Mesodermal cell (in vitro differentiated cells): Measurements from ENCODE around the gene TTC29.
"Not testable (repeated sequence)": the region's sequence is repeated elsewhere in the genome, so short reads cannot be mapped to it uniquely, and the experiment has no call there.

Experiments used
- H3K27ac ChIP-seq: 2 replicates; pipeline ENCODE4 v1.7.0; 2013; ENCODE audit warnings: mild to moderate bottlenecking, low read depth, low read length, moderate library complexity; ENCODE audit not compliant: severe bottlenecking
- H3K36me3 ChIP-seq: 2 replicates; pipeline ENCODE4 v1.7.1; 2013; ENCODE audit warnings: mild to moderate bottlenecking, low read length, moderate library complexity; ENCODE audit not compliant: control insufficient read depth, insufficient read depth
- H3K4me1 ChIP-seq: one replicate; pipeline ENCODE4 v1.7.1; 2013; ENCODE audit warnings: mild to moderate bottlenecking, low read length; ENCODE audit not compliant: insufficient read depth, control insufficient read depth, poor library complexity, severe bottlenecking
- H3K4me3 ChIP-seq: 2 replicates; pipeline ENCODE4 v1.7.0; 2013; ENCODE audit warnings: low read length, control low read depth, mild to moderate bottlenecking; ENCODE audit not compliant: insufficient read depth, poor library complexity, severe bottlenecking; ENCODE audit errors: extremely low read depth
- H3K9me3 ChIP-seq: 2 replicates; pipeline ENCODE4 v1.7.1; 2013; ENCODE audit warnings: mild to moderate bottlenecking, low read length, moderate library complexity; ENCODE audit not compliant: control insufficient read depth
- WGBS, 2 experiments: methylation state at CpG; one replicate each; pipeline ENCODE4 v1.1.5; 2013; ENCODE audit warnings: missing lambda C conversion rate in 2 of 2; ENCODE audit not compliant: insufficient coverage in 2 of 2; 5-methylcytosine and 5-hydroxymethylcytosine counted together

The TTC29 gene

DNA sequence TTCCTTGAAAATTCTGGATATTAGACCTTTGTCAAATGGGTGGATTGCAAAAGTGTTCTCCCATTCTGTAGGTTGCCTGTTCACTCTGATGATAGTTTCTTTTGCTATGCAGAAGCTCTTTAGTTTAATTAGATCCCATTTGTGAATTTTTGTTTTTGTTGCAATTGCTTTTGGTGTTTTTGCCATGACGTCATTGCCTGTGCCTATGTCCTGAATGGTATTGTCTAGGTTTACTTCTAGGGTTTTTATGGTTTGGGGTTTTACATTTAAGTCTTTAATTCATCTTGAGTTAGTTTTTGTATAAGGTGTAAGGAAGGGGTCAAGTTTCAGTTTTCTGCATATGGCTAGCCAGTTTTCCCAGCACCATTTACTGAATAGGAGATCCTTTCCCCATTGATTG is 122.7 kb downstream of the TTC29 start:
- H3K27ac ChIP-seq, H3K4me1 ChIP-seq, H3K9me3 ChIP-seq, H3K4me3 ChIP-seq, H3K36me3 ChIP-seq: not testable (repeated sequence)
- 86 to 100% methylated on average over 1 of the region's 1 CpG for WGBS, 2 experiments

DNA sequence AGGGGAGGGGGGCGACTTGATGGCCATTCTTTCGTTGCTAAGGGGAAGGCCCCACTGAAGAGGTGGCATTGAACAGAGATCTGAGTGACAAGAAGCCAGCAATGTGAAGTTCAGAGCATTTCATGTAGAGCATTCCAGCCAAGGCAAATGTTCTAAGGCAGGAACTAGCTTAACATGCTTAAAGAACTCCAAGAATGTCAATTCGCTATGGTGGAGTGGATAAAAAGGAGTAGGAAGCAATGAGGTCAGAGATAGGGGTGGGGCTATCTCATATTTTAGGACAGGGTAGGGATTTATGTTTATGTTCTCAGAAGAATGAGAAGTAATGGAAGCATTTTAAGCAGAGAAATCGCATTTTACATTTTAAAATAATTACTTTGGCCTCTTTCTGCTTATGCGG is 130.9 kb downstream of the TTC29 start:
- no peaks in the 10 kb centered on the region for H3K4me1 ChIP-seq
- H3K4me3 ChIP-seq: no peak overlapping the region
- H3K9me3 ChIP-seq: no peaks in the 10 kb centered on the region
- 70 to 90% methylated on average over 1 to 2 of the region's 5 CpGs for WGBS, 2 experiments
- H3K27ac ChIP-seq: no peak overlapping the region
- no peaks in the 10 kb centered on the region for H3K36me3 ChIP-seq

DNA sequence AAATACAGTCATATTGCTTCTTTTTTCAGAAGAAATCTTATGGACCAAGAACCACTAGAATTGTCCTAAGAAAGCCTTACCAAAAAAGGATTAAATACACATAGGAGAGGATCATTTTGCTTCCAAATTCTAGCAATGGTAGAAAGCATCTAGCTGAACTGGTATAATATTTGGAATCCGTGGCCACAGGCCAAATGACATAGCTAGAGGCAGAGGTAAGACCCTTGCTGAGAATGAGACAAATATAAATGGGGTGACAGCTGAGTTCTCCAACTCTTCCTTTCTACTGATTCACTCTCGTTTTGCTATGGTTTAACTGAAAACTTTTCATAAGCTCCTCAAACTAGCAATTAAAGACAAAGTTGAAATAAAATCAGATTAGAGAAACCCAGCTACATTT is 150.0 kb downstream of the TTC29 start:
- Histone ChIP-seq H3K4me1 (no peaks in the 10 kb centered on the region), H3K9me3 (no peaks in the 10 kb centered on the region), H3K36me3 (no peaks in the 10 kb centered on the region), H3K4me3 (no peak overlapping the region), H3K27ac (no peak overlapping the region)
- WGBS, 2 experiments: 100% methylated on average over 1 of the region's 2 CpGs

DNA sequence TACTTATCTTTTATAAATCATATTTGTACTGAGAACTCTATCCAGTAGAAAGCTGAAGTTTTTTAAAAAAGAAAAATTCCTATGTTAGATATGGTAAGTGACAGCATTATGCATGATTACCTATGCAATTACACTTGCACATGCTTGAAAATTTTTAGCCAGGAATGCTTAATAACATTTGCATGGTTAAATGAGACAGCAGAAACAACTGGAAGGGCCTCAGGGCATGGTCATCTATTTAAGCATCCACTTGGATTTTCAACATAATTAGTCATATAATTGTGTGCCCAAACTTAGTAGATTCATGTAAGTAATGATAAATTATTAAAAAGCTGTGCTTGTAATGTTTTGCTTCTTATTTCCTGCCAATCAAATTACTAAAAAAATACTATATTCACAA is 151.9 kb downstream of the TTC29 start:
- Histone ChIP-seq H3K27ac (no peak overlapping the region), H3K4me1 (no peaks in the 10 kb centered on the region), H3K36me3 (no peaks in the 10 kb centered on the region), H3K4me3 (no peak overlapping the region), H3K9me3 (no peaks in the 10 kb centered on the region)

DNA sequence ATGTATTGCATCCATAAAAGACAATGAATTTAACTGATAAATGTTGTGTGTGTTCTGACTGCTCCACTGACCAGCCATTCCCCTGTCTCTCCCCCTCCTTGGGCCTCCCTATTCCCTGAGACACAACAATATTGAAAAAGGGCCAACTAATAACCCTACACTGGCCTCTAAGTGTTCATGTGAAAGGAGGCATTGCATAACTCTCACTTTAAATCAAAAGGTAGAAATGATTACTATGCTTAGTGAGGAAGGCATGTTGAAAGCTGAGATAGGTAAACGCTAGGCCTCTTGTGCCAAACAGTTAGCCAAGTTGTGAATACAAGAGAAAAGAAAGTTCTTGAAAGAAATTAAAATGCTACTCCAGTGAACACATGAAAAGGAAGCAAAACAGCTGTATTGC is 154.2 kb downstream of the TTC29 start:
- WGBS, 2 experiments: 89 to 100% methylated on average over 1 of the region's 1 CpG

DNA sequence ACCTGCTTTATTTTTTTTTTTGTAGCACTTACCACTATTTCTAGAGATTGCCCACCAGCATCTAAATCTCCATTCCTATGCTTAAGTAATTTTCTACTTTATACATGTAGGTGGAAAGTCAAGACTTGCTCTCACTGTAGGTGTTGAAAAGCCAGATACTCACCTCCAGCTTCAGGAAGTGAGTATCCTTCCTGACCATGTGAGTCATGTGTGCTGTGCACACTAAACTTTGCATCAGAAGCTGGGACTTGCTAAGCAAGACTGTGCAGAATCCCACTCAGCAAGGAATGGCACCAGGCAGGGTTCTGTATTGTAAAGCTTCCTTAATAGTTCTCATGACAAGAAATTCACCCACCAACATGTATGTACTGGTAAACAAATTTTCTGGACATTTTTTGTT is 155.1 kb downstream of the TTC29 start:
- Histone ChIP-seq H3K36me3 (no peaks in the 10 kb centered on the region), H3K9me3 (no peaks in the 10 kb centered on the region), H3K4me3 (no peak overlapping the region), H3K27ac (no peak overlapping the region), H3K4me1 (no peaks in the 10 kb centered on the region)

More for the DNA sequence above, 154.2 kb downstream of the TTC29 start:
- Histone ChIP-seq H3K4me3 (no peak overlapping the region), H3K27ac (no peak overlapping the region), H3K4me1 (no peaks in the 10 kb centered on the region), H3K36me3 (no peaks in the 10 kb centered on the region), H3K9me3 (no peaks in the 10 kb centered on the region)

DNA sequence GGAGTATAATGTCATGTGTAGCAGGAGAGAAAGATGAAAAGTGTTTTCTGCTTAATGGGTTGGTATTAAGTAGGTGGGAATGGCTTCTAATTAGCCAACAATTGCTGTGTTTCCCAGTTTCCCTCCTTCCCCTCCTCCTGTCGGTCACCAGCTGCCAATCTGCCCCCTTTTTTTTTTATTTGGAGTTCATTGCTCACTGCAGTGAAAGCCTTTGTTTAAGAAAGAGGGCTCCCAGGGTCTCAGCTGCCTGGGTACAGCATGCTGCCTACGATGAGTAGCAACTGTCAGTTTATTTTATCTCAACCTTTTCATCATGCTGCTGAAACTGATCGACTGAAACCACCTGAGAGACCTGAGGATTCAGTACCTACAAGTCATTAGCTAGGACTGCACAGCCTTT is 157.9 kb downstream of the TTC29 start:
- Histone ChIP-seq H3K36me3 (no peaks in the 10 kb centered on the region), H3K4me1 (no peaks in the 10 kb centered on the region), H3K27ac (no peak overlapping the region), H3K4me3 (no peak overlapping the region), H3K9me3 (no peaks in the 10 kb centered on the region)
- WGBS, 2 experiments: 39 to 46% methylated on average over 2 to 3 of the region's 3 CpGs

DNA sequence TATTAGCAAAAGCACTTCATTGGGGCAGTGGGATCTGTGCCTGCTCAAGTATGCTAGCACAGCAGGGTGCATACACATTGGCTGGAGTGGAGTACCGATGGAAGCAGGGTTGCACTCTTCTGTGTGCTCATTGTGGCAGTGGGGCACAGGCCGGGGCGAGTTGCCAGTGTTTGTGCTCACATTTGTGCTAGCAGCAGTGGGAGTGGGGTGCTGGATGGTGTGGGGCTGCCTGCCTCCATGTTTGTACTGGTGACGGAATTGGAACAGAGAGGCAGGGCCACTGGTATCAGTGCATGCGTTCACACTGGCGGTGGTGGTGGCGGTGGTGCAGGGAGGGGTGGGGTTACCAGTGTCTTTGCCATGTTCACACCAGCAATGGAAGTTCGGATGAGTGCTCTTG is 169.0 kb downstream of the TTC29 start:
- H3K27ac ChIP-seq: no peak overlapping the region
- no peaks in the 10 kb centered on the region for H3K36me3 ChIP-seq
- no peaks in the 10 kb centered on the region for H3K9me3 ChIP-seq
- WGBS, 2 experiments: 76 to 99% methylated on average over 2 to 8 of the region's 8 CpGs
- no peak overlapping the region for H3K4me3 ChIP-seq
- no peaks in the 10 kb centered on the region for H3K4me1 ChIP-seq

DNA sequence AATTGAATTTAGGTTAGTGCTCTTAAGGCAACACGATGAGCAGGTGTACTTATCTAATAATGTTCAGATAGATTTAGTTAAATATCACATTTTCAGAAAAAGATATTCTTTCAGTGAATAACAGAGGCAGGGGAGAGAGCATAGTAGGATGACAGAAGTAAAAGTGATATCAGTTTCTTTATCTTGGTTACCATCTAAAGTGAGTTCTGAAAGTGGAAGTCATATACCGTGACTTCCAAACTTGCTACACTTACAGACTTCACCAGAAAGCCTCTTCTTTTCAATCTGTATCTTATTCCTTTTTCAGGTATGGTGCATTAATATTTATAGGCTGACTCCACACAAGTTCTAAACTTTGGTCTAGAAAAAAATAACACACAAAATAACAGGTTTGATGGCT is 182.1 kb downstream of the TTC29 start:
- whole genome bisulfite sequencing, 2 experiments: no CpG with 5 or more reads among the region's 2 CpGs

DNA sequence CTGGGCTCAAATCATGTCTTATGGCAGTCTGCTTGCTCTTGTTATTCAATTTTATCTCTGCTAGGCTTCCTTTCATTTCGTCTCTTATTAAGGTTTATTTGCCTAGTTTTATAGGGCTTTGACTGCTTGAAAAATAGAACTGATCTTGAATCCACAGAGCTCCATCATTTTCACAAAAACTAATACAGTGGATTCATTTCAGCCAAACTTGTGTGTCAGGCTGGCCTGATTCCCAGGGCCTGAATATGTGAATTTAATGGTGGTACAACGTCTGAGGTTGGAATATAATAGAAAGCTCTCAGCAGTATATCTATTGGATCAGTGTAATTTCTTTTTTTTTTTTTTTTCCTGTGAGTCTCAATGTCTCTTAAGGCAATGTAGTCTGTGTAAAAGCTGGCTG is 183.6 kb downstream of the TTC29 start:
- Histone ChIP-seq H3K9me3 (no peaks in the 10 kb centered on the region), H3K4me1 (no peaks in the 10 kb centered on the region), H3K27ac (no peak overlapping the region), H3K4me3 (no peak overlapping the region), H3K36me3 (no peaks in the 10 kb centered on the region)
- WGBS, 2 experiments: no CpG with 5 or more reads among the region's 2 CpGs

More for the DNA sequence above, 182.1 kb downstream of the TTC29 start:
- Histone ChIP-seq H3K36me3 (no peaks in the 10 kb centered on the region), H3K4me1 (no peaks in the 10 kb centered on the region), H3K9me3 (no peaks in the 10 kb centered on the region), H3K4me3 (no peak overlapping the region), H3K27ac (no peak overlapping the region)

DNA sequence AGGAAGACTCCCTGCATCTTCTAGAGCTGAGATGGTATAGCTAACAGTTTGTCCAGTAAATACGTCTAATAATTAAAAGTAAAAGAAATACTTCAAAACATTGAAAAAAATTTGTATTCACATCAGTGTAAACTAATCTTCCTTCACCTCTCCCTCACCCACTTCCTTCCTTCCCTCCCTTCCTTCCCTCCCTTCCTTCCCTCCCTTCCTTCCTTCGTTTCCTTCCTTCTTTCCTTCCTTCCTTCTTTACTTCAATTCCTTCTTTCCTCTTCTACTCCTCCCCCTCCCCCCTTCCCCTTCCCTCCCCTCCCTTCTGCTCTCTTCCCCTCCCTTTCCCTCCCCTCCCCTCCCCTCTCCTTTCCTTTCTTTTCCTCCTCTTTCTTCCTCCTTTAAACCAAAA is 203.2 kb downstream of the TTC29 start:
- Histone ChIP-seq H3K36me3 (no peaks in the 10 kb centered on the region), H3K9me3 (no peaks in the 10 kb centered on the region), H3K4me1 (no peaks in the 10 kb centered on the region), H3K4me3 (no peak overlapping the region), H3K27ac (no peak overlapping the region)
- WGBS, 2 experiments: 71% methylated on average over 1 of the region's 2 CpGs; no CpG with 5 or more reads in 1 of the 2 experiments

DNA sequence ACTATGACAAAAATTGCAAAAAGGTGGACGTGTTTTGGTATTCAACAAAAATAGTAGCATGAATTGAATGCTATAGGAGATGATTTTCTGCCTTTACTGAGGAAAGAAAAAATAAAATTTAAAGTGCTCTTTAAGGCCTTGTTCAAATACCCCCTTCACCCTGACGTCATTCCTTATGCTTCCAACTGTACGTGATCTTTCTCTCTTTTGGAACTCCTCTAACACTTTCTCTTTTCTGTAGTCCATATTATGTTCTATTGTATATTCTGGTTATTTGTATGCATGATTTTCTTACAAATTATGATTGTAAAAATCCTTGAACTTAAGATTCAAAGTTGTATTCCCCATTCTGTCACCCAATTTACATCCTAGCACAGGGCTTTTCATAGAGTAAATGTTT is 206.5 kb downstream of the TTC29 start:
- H3K36me3 ChIP-seq: no peaks in the 10 kb centered on the region
- WGBS, 2 experiments: no CpG with 5 or more reads among the region's 3 CpGs
- H3K27ac ChIP-seq: no peak overlapping the region
- H3K9me3 ChIP-seq: no peaks in the 10 kb centered on the region
- no peak overlapping the region for H3K4me3 ChIP-seq
- no peaks in the 10 kb centered on the region for H3K4me1 ChIP-seq
